Measurements from ENCODE around the gene MBP.

GRCh38 chr18:76977108-76977621 is 155.4 kb downstream of the MBP start:
- no peak for TF ChIP-seq TCF4 (CRISPR knock-in tag; IDR thresholded peaks at IDR 0.05; ENCODE audit: borderline replicate concordance)
- TF ChIP-seq ZFP3 (CRISPR knock-in tag; IDR thresholded peaks at IDR 0.05) = no peak
- TF ChIP-seq BACH2 (CRISPR knock-in tag; IDR thresholded peaks at IDR 0.05; ENCODE audit: borderline replicate concordance) = no peak
- no peak for TF ChIP-seq PATZ1 (CRISPR knock-in tag; IDR thresholded peaks at IDR 0.05; ENCODE audit: borderline replicate concordance)
- TF ChIP-seq RARB (CRISPR knock-in tag; IDR thresholded peaks at IDR 0.05) = no peak
- no peak for TF ChIP-seq TOX (CRISPR knock-in tag; IDR thresholded peaks at IDR 0.05; ENCODE audit: borderline replicate concordance)
- TF ChIP-seq ARNTL (CRISPR knock-in tag; IDR thresholded peaks at IDR 0.05; ENCODE audit: borderline replicate concordance, low read depth) = no peak
- TF ChIP-seq SNAI2 (CRISPR knock-in tag; IDR thresholded peaks at IDR 0.05) = no peak
- TF ChIP-seq CSRNP3 (CRISPR knock-in tag; IDR thresholded peaks at IDR 0.05) = no peak
- TF ChIP-seq ZFP30 (CRISPR knock-in tag; IDR thresholded peaks at IDR 0.05) = no peak
- no peak for TF ChIP-seq OSR1 (CRISPR knock-in tag; IDR thresholded peaks at IDR 0.05)

Data from SK-N-SH treated with all-trans-retinoic acid at 6 μM for 48 hours (cell line).